Measurements from ENCODE around the gene TANGO2. TPM values are rescaled to one million over a fixed set of nuclear protein-coding genes. Genes with fewer than 3 reads are reported as not detected.

Gene TANGO2
- total RNA-seq, 1 experiment from 2014 or later = 33.5 TPM

DNA sequence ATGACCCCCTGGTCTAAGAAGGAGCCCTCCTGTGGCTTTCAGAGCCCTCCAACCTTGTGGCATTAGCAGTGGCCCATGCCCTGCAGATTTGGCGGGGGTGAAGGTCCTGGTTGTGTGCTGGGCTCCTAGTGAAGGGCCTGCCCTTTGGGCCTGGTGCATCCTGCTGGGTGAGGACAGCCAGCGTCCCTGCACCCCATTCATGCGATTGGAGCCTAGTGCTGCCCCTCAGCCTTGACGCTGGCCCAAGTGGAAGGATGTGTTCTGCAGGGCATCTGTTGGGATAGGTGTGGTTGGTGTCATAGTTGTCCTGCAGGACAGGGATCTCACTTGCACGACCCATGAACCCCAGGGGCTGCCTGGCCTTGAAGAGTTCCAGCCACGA is 31.0 kb downstream of the TANGO2 start:
- H3K9me3 Mint-ChIP-seq (ENCODE audit: low read depth, unreplicated experiment) = no peaks in the 10 kb centered on the region
- peaks cover 11% of the 10 kb centered on the region for H3K36me3 Mint-ChIP-seq (ENCODE audit: insufficient read depth, unreplicated experiment)
- TF ChIP-seq, protein P1, sequence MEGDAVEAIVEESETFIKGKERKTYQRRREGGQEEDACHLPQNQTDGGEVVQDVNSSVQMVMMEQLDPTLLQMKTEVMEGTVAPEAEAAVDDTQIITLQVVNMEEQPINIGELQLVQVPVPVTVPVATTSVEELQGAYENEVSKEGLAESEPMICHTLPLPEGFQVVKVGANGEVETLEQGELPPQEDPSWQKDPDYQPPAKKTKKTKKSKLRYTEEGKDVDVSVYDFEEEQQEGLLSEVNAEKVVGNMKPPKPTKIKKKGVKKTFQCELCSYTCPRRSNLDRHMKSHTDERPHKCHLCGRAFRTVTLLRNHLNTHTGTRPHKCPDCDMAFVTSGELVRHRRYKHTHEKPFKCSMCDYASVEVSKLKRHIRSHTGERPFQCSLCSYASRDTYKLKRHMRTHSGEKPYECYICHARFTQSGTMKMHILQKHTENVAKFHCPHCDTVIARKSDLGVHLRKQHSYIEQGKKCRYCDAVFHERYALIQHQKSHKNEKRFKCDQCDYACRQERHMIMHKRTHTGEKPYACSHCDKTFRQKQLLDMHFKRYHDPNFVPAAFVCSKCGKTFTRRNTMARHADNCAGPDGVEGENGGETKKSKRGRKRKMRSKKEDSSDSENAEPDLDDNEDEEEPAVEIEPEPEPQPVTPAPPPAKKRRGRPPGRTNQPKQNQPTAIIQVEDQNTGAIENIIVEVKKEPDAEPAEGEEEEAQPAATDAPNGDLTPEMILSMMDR (IDR thresholded peaks at IDR 0.05; ENCODE audit: unreplicated experiment) = no peak
- intact Hi-C loops (cut with micrococcal nuclease; ENCODE audit: unreplicated experiment) = no loop called here
- CTCF ChIA-PET = no interaction called here
- DNase-seq = no peak
- no peak overlapping the region for H3K27ac Mint-ChIP-seq (ENCODE audit: unreplicated experiment)
- BruUV-seq (replicated peaks) = no TSS peak
- H3K4me3 Mint-ChIP-seq (ENCODE audit: low read depth, unreplicated experiment) = no peak overlapping the region
- no peaks in the 10 kb centered on the region for H3K27me3 Mint-ChIP-seq (ENCODE audit: unreplicated experiment)
- H3K4me1 Mint-ChIP-seq (ENCODE audit: low read depth, unreplicated experiment) = no peaks in the 10 kb centered on the region

DNA sequence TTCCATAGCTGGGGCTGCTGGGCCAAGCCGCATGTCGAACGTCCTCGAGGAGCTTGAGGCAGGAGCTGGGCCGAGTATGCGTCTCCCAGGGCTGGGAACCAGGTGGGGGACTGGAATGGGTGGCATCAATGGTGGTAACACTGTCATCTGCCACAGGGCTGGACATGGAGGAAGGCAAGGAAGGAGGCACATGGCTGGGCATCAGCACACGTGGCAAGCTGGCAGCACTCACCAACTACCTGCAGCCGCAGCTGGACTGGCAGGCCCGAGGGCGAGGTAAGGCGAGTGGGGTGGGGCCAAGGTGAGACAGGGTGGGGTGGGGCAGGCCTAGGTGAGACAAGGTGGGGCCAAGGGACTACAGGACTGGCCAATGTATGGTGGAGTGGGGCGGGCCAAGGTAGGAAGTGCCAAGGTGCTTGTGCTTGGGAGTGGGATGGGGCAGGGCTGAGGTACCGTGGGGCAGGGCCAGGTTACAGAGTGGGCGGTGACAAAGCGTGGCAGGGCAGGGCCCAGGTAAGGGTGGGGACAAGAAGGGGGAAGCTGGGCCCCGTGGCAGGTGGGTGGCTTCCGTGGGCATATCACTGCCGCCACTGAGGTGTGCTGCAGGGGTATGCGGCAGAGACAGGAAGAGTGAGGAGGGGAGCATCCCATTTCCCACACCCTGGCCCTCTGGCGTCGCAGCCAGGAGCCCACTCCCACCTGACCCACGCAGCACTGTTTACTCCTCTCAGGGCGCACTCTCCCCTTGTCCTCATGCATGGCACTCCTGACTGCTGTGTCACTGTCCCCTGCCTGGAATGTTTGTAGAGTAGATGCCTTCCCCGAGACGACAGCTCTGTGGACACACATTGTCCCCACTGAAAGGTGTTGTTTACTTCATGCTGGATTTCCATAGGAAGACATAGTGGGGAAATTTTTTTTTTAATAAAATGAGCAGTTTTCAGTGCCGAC is 31.7 kb downstream of the TANGO2 start:
- intact Hi-C loops (cut with micrococcal nuclease; ENCODE audit: unreplicated experiment) = no loop called here
- TF ChIP-seq, protein P1 (IDR thresholded peaks at IDR 0.05; ENCODE audit: unreplicated experiment) = no peak
- Mint-ChIP-seq H3K9me3 (ENCODE audit: low read depth, unreplicated experiment) (no peaks in the 10 kb centered on the region), H3K4me3 (ENCODE audit: low read depth, unreplicated experiment) (no peak overlapping the region), H3K27me3 (ENCODE audit: unreplicated experiment) (no peaks in the 10 kb centered on the region), H3K36me3 (ENCODE audit: insufficient read depth, unreplicated experiment) (peaks cover 11% of the 10 kb centered on the region), H3K27ac (ENCODE audit: unreplicated experiment) (no peak overlapping the region), H3K4me1 (ENCODE audit: low read depth, unreplicated experiment) (no peaks in the 10 kb centered on the region)
- BruUV-seq (replicated peaks) = no TSS peak
- no peak for DNase-seq
- CTCF ChIA-PET = no interaction called here

DNA sequence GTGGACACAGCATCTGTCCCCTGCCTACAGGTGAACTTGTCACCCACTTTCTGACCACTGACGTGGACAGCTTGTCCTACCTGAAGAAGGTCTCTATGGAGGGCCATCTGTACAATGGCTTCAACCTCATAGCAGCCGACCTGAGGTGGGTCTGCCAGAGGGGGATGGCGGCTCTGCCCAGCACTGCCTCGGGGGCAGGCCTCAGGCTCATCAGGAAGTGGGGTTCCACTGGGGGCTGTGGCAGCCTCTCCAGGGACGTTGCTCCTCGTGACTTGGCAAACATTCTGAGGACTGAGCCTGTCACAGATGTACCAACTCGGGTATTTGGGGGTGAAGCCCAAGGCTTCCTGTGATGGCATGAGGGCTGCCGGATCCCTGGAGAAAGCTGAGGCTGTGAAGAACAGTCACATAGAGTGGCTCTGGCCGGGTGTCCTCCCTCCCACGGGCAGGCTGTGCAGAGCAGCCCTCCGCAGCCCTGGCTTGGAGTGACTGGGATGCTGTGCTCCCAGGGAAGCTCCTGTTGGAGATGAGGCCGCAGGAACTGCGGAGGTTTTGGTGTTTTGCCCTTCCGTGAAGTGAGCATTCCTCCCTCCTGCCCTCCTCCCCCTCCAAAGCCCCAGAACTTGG is 32.6 kb downstream of the TANGO2 start:
- H3K9me3 Mint-ChIP-seq (ENCODE audit: low read depth, unreplicated experiment) = no peaks in the 10 kb centered on the region
- no peak overlapping the region for H3K4me3 Mint-ChIP-seq (ENCODE audit: low read depth, unreplicated experiment)
- H3K27me3 Mint-ChIP-seq (ENCODE audit: unreplicated experiment) = no peaks in the 10 kb centered on the region
- no peak overlapping the region for H3K27ac Mint-ChIP-seq (ENCODE audit: unreplicated experiment)
- DNase-seq = no peak
- BruUV-seq (replicated peaks) = no TSS peak
- intact Hi-C loops (cut with micrococcal nuclease; ENCODE audit: unreplicated experiment) = no loop called here
- CTCF ChIA-PET = no interaction called here
- H3K36me3 Mint-ChIP-seq (ENCODE audit: insufficient read depth, unreplicated experiment) = peaks cover 11% of the 10 kb centered on the region
- TF ChIP-seq, protein P1 (IDR thresholded peaks at IDR 0.05; ENCODE audit: unreplicated experiment) = no peak
- H3K4me1 Mint-ChIP-seq (ENCODE audit: low read depth, unreplicated experiment) = no peaks in the 10 kb centered on the region

DNA sequence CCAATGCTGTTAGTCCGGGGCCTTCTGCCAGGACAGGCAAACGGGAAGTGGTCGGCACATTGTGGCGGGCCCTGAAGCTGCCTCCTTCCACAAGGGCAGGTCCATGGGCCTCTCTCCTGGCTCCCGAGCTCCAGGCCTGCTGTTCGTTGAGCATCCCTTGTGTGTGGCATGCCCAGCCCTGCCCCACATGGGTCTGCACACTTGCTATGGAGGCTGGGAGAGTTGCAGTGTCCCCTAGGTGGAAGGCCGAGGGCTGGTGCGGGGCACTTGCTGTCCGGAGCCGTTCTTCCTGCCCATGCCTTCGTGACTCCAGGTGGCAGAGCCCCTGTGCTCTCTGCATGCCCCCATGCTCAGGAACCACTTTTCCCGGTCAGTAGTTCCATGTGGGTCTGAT is 33.1 kb downstream of the TANGO2 start:
- no peaks in the 10 kb centered on the region for H3K4me1 Mint-ChIP-seq (ENCODE audit: low read depth, unreplicated experiment)
- TF ChIP-seq, protein P1 (IDR thresholded peaks at IDR 0.05; ENCODE audit: unreplicated experiment) = no peak
- no peak overlapping the region for H3K27ac Mint-ChIP-seq (ENCODE audit: unreplicated experiment)
- H3K36me3 Mint-ChIP-seq (ENCODE audit: insufficient read depth, unreplicated experiment) = peaks cover 7% of the 10 kb centered on the region
- no peak overlapping the region for H3K4me3 Mint-ChIP-seq (ENCODE audit: low read depth, unreplicated experiment)
- no TSS peak for BruUV-seq (replicated peaks)
- H3K9me3 Mint-ChIP-seq (ENCODE audit: low read depth, unreplicated experiment) = no peaks in the 10 kb centered on the region
- H3K27me3 Mint-ChIP-seq (ENCODE audit: unreplicated experiment) = no peaks in the 10 kb centered on the region
- intact Hi-C loops (cut with micrococcal nuclease; ENCODE audit: unreplicated experiment) = no loop called here
- CTCF ChIA-PET = no interaction called here
- DNase-seq = no peak

All from Calu3 (cell line).